Endothelial cell of umbilical vein (primary cell): ENCODE results near the gene LRRC61. TPM values are rescaled to one million over a fixed set of nuclear protein-coding genes. Genes with fewer than 3 reads are reported as not detected.

Experiments used
- BruUV-seq: library from RNA; stranded (reverse); fragments of 400-500 nt; replicated peaks from 2 replicates; lab custom pipeline; 2021; lab: Mats Ljungman, UMichigan
- CTCF ChIA-PET: fragments of 300-600, 350-600 bp; sonication (Branson Sonifier 250); formaldehyde crosslinking; loops from one replicate; lab custom pipeline; 2021; ENCODE audit warnings: antibody characterized with exemption, inconsistent platforms; lab: Charles Lee
- POLR2A ChIA-PET: fragments of 300-600, 350-600 bp; sonication (Branson Sonifier 250); formaldehyde crosslinking; loops from one replicate; lab custom pipeline; 2021; ENCODE audit warnings: antibody characterized with exemption, inconsistent platforms; lab: Charles Lee
- DNase-seq: peaks from one replicate; pipeline ENCODE4 v3.0.0-alpha.2; 2011; ENCODE audit warnings: low read depth, low spot score
- FAIRE-seq: peaks from 2 replicates; lab custom pipeline; 2011; peaks lifted over from hg19 to GRCh38; lab: Jason Lieb, UNC
- H2AFZ ChIP-seq: 2 replicates; pipeline ENCODE4 v1.6.0; 2012; ENCODE audit warnings: low read depth, low read length, control low read depth, inconsistent platforms
- H3K27ac ChIP-seq: 2 replicates; pipeline ENCODE4 v1.5.1; 2011; ENCODE audit warnings: low read depth, mild to moderate bottlenecking, control low read depth, low read length, moderate library complexity; ENCODE audit not compliant: insufficient read depth
- H3K27me3 ChIP-seq, 2 experiments: 2 replicates each; pipeline versions ENCODE4 v1.6.0 to v1.6.1; 2011; ENCODE audit warnings: low read length in 2 of 2, mixed read lengths in 1 of 2; ENCODE audit not compliant: control insufficient read depth in 2 of 2, insufficient read depth in 2 of 2
- H3K36me3 ChIP-seq, 2 experiments: 2 replicates in 1 of 2; 3 replicates in 1 of 2; pipeline ENCODE4 v1.5.1; 2011; ENCODE audit warnings: low read length in 2 of 2, mild to moderate bottlenecking in 1 of 2, moderate library complexity in 1 of 2; ENCODE audit not compliant: control insufficient read depth in 2 of 2, insufficient read depth in 2 of 2; ENCODE audit errors: extremely low read depth in 1 of 2
- H3K4me1 ChIP-seq: 3 replicates; pipeline ENCODE4 v1.5.1; 2011; ENCODE audit warnings: mild to moderate bottlenecking, low read length; ENCODE audit not compliant: control insufficient read depth, insufficient read depth; ENCODE audit errors: extremely low read depth
- H3K4me2 ChIP-seq: 2 replicates; pipeline ENCODE4 v1.6.1; 2011; ENCODE audit warnings: low read length, control low read depth, mixed read lengths; ENCODE audit not compliant: insufficient read depth
- H3K4me3 ChIP-seq, 3 experiments: fragments of 200-600 bp in 1 of 3; sonication (generic), shearing (Covaris generic) in 1 of 3; replicated peaks in 1 of 3; 2 replicates each; pipeline ENCODE4 v1.5.1; 2011 to 2016; ENCODE audit warnings: control low read depth in 3 of 3, low read length in 3 of 3, mild to moderate bottlenecking in 2 of 3, inconsistent platforms in 1 of 3, low read depth in 1 of 3, moderate library complexity in 1 of 3; ENCODE audit not compliant: insufficient read depth in 1 of 3
- H3K79me2 ChIP-seq: 2 replicates; pipeline ENCODE4 v1.6.0; 2012; ENCODE audit warnings: low read length, inconsistent platforms; ENCODE audit not compliant: control insufficient read depth, insufficient read depth
- H3K9ac ChIP-seq: replicated peaks from 2 replicates; pipeline ENCODE3; 2011; ENCODE audit warnings: low read length, control low read depth; ENCODE audit not compliant: insufficient read depth; ENCODE audit errors: extremely low read depth
- H3K9me1 ChIP-seq: replicated peaks from 3 replicates; pipeline ENCODE4 v1.6.0; 2011; ENCODE audit warnings: mild to moderate bottlenecking, low read length; ENCODE audit not compliant: control insufficient read depth, insufficient read depth; ENCODE audit errors: extremely low read depth
- H3K9me3 ChIP-seq: replicated peaks from 2 replicates; pipeline ENCODE4 v1.5.1; 2012; ENCODE audit warnings: low read length, inconsistent platforms; ENCODE audit not compliant: control insufficient read depth, insufficient read depth
- H4K20me1 ChIP-seq: replicated peaks from 2 replicates; pipeline ENCODE3; 2011; ENCODE audit warnings: mild to moderate bottlenecking, low read length; ENCODE audit not compliant: control insufficient read depth, insufficient read depth; ENCODE audit errors: extremely low read depth
- EZH2 ChIP-seq: IDR thresholded peaks from 2 replicates; pipeline ENCODE4 v1.6.1; 2012; ENCODE audit warnings: borderline replicate concordance, low read depth, mild to moderate bottlenecking, moderate library complexity, low read length, inconsistent platforms; ENCODE audit not compliant: severe bottlenecking
- FOS ChIP-seq: IDR thresholded peaks from 2 replicates; pipeline ENCODE4 v1.6.1; 2011; ENCODE audit warnings: mild to moderate bottlenecking, low read length, moderate library complexity, borderline replicate concordance; ENCODE audit not compliant: insufficient read depth
- GATA2 ChIP-seq: IDR thresholded peaks from 2 replicates; pipeline ENCODE4 v1.7.0; 2011; ENCODE audit warnings: low read depth, mild to moderate bottlenecking, moderate library complexity, mixed read lengths, low read length; ENCODE audit not compliant: insufficient read length, insufficient read depth
- JUN ChIP-seq: IDR thresholded peaks from 2 replicates; pipeline ENCODE4 v1.6.1; 2011; ENCODE audit warnings: borderline replicate concordance, low read depth; ENCODE audit not compliant: insufficient read length, insufficient read depth
- MYC ChIP-seq: IDR thresholded peaks from one replicate; pipeline ENCODE4 v1.6.1; 2011; ENCODE audit warnings: mild to moderate bottlenecking, low read depth, low read length
- POLR2A ChIP-seq: IDR thresholded peaks from 2 replicates; pipeline ENCODE4 v1.6.1; 2012; ENCODE audit warnings: low read depth, mild to moderate bottlenecking, control low read depth, low read length
- POLR2AphosphoS5 ChIP-seq: IDR thresholded peaks from 2 replicates; pipeline ENCODE4 v1.6.1; 2012; ENCODE audit warnings: low read depth, mild to moderate bottlenecking, control low read depth, low read length, moderate library complexity; ENCODE audit not compliant: insufficient read depth
- dilution Hi-C: fragments of 300-500 bp; cut with MboI; formaldehyde crosslinking; loops from one replicate; pipeline ENCODE4 v1.15.0; 2019; ENCODE audit warnings: low sequenced_read_pairs; ENCODE audit not compliant: extremely low pct_ligation_motif_present
- intact Hi-C: fragments of 100-400 bp; cut with micrococcal nuclease; formaldehyde crosslinking; loops from one replicate; pipeline ENCODE4 v1.10.0; 2022
- polyA plus RNA-seq, 4 experiments: library from polyadenylated mRNA; depleted of rRNA in 3 of 4; stranded (reverse) in 3 of 4; unstranded in 1 of 4; fragments of >200 nt; gene quantifications; 2 replicates each; pipeline versions ENCODE4 v1.2.1 to v1.2.3, GENCODE V29; 2011 to 2012; ENCODE audit warnings: missing spikeins in 1 of 4
- total RNA-seq: library from RNA; stranded (reverse); gene quantifications from 2 replicates; pipeline ENCODE4 v1.2.3, GENCODE V29; 2021
- TF ChIP-seq, protein P1 (sequence below): IDR thresholded peaks from 2 replicates; pipeline ENCODE4 v1.6.1; 2011; ENCODE audit not compliant: insufficient read depth, insufficient read length
- TF ChIP-seq, protein P2 (sequence below), 2 donors: IDR thresholded peaks; 1 replicate in 1 of 2; 2 replicates in 1 of 2; pipeline ENCODE4 v1.5.1; 2011; ENCODE audit warnings: low read length in 2 of 2, mild to moderate bottlenecking in 2 of 2, moderate library complexity in 2 of 2, control low read depth in 1 of 2, inconsistent platforms in 1 of 2, low read depth in 1 of 2; ENCODE audit not compliant: insufficient read depth in 1 of 2; ENCODE audit errors: extremely low read depth in 1 of 2

The LRRC61 gene
- total and polyA plus RNA-seq, 2 donors (not counting 3 experiments of a cell fraction or from before 2014, with no cell fraction given): 0.72 TPM; not detected in 1

DNA sequence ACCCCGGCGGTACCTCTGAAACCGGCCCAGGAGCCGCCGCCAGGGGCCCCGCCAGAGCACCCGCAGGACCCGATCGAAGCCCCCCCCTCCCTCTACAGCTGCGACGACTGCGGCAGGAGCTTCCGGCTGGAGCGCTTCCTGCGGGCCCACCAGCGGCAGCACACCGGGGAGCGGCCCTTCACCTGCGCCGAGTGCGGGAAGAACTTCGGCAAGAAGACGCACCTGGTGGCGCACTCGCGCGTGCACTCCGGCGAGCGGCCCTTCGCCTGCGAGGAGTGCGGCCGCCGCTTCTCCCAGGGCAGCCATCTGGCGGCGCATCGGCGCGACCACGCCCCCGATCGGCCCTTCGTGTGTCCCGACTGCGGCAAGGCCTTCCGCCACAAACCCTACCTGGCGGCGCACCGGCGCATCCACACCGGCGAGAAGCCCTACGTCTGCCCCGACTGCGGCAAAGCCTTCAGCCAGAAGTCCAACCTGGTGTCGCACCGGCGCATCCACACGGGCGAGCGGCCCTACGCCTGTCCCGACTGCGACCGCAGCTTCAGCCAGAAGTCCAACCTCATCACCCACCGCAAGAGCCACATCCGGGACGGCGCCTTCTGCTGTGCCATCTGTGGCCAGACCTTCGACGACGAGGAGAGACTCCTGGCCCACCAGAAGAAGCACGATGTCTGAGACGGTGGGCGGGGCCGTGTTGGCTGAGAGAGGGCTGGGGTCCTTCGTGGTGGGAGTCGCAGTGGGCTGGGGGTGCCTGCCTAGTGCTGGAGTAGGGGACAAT lies 49.3 kb downstream of the LRRC61 start:
- dilution Hi-C loops: no loop called here
- Histone ChIP-seq H3K9ac (no peak overlapping the region), H3K4me3 (no peak overlapping the region), H3K79me2 (peaks cover 54% of the 10 kb centered on the region), H3K9me1 (no peaks in the 10 kb centered on the region), H3K4me2 (no peak overlapping the region), H3K4me1 (peaks cover 27% of the 10 kb centered on the region), H3K27me3 (no peaks in the 10 kb centered on the region), H2AFZ (no peak overlapping the region), H3K9me3 (no peaks in the 10 kb centered on the region), H3K27ac (no peak overlapping the region), H3K36me3 (peaks cover 15 to 37% of the 10 kb centered on the region in 2 experiments), H4K20me1 (no peaks in the 10 kb centered on the region)
- no peak for DNase-seq
- TF ChIP-seq POLR2A: no peak
- TF ChIP-seq JUN: no peak
- no peak for TF ChIP-seq FOS
- TF ChIP-seq POLR2AphosphoS5: no peak
- TF ChIP-seq, protein P1, sequence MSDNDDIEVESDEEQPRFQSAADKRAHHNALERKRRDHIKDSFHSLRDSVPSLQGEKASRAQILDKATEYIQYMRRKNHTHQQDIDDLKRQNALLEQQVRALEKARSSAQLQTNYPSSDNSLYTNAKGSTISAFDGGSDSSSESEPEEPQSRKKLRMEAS: no peak
- TF ChIP-seq, protein P2, sequence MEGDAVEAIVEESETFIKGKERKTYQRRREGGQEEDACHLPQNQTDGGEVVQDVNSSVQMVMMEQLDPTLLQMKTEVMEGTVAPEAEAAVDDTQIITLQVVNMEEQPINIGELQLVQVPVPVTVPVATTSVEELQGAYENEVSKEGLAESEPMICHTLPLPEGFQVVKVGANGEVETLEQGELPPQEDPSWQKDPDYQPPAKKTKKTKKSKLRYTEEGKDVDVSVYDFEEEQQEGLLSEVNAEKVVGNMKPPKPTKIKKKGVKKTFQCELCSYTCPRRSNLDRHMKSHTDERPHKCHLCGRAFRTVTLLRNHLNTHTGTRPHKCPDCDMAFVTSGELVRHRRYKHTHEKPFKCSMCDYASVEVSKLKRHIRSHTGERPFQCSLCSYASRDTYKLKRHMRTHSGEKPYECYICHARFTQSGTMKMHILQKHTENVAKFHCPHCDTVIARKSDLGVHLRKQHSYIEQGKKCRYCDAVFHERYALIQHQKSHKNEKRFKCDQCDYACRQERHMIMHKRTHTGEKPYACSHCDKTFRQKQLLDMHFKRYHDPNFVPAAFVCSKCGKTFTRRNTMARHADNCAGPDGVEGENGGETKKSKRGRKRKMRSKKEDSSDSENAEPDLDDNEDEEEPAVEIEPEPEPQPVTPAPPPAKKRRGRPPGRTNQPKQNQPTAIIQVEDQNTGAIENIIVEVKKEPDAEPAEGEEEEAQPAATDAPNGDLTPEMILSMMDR (IDR thresholded peaks at IDR 0.05; ENCODE audit: extremely low read depth in 1 of 2, insufficient read depth in 1 of 2, low read depth in 1 of 2, low read length in 2 of 2): no peak
- TF ChIP-seq EZH2: no peak
- no peak for TF ChIP-seq MYC
- no peak for TF ChIP-seq GATA2
- FAIRE-seq: no peak
- POLR2A ChIA-PET: no interaction called here
- BruUV-seq: no TSS peak
- intact Hi-C loops: loop anchor here (10.0 kb wide), 1 partner anchor 192 kb away; the partner anchor contains the start of gene GIMAP4
- CTCF ChIA-PET: no interaction called here
